Smooth muscle cell (in vitro differentiated cells): ENCODE measurements around the gene AGR2. TPM values are rescaled to one million over a fixed set of nuclear protein-coding genes. Genes with fewer than 3 reads are reported as not detected.

Source experiments
- DNase-seq: peaks from one replicate; lab custom pipeline; 2025; ENCODE audit not compliant: unreplicated experiment; lab: John Stamatoyannopoulos, UW
- H2AFZ ChIP-seq: fragments of 200-600 bp; sonication (generic); 2 replicates; pipeline ENCODE4 v1.6.0; 2016; ENCODE audit warnings: antibody characterized with exemption, low read depth, mild to moderate bottlenecking
- H3F3A ChIP-seq: fragments of 200-600 bp; sonication (generic); 2 replicates; pipeline ENCODE4 v1.6.0; 2017; ENCODE audit warnings: antibody characterized with exemption, low read depth
- H3K27ac ChIP-seq: fragments of 200-600 bp; sonication (generic); 2 replicates; pipeline ENCODE4 v1.5.1; 2016; ENCODE audit warnings: low read depth, mild to moderate bottlenecking
- H3K27me3 ChIP-seq: fragments of 200-600 bp; sonication (generic); 2 replicates; pipeline ENCODE4 v1.6.1; 2016; ENCODE audit warnings: low read depth, mild to moderate bottlenecking
- H3K36me3 ChIP-seq: fragments of 200-600 bp; sonication (generic); 2 replicates; pipeline ENCODE4 v1.5.1; 2016; ENCODE audit warnings: low read depth
- H3K4me1 ChIP-seq: fragments of 200-600 bp; sonication (generic); 2 replicates; pipeline ENCODE4 v1.5.1; 2016; ENCODE audit warnings: low read depth
- H3K4me2 ChIP-seq: fragments of 200-600 bp; sonication (generic); 2 replicates; pipeline ENCODE4 v1.6.0; 2016; ENCODE audit warnings: mild to moderate bottlenecking
- H3K4me3 ChIP-seq: fragments of 200-600 bp; sonication (generic); 2 replicates; pipeline ENCODE4 v1.5.1; 2016; ENCODE audit warnings: mild to moderate bottlenecking
- H3K79me2 ChIP-seq: fragments of 200-600 bp; sonication (generic); 2 replicates; pipeline ENCODE4 v1.6.0; 2016; ENCODE audit warnings: low read depth, mild to moderate bottlenecking
- H3K9ac ChIP-seq: fragments of 200-600 bp; sonication (generic); 2 replicates; pipeline ENCODE4 v1.6.0; 2016; ENCODE audit warnings: low read depth
- H3K9me3 ChIP-seq: fragments of 200-600 bp; sonication (generic); replicated peaks from 2 replicates; pipeline ENCODE4 v1.5.1; 2016; ENCODE audit warnings: low read depth
- H4K20me1 ChIP-seq: fragments of 200-600 bp; sonication (generic); 2 replicates; pipeline ENCODE4 v1.6.0; 2016; ENCODE audit warnings: low read depth
- CTCF ChIP-seq: fragments of 200-600 bp; sonication (generic); IDR thresholded peaks from 2 replicates; pipeline ENCODE4 v1.5.1; 2017; ENCODE audit warnings: borderline replicate concordance, mild to moderate bottlenecking, antibody characterized with exemption; ENCODE audit not compliant: insufficient read depth, poor library complexity, severe bottlenecking
- WGBS: methylation state at CpG from one replicate; pipeline ENCODE4 v1.1.7; 2016; ENCODE audit warnings: low lambda C conversion rate; 5-methylcytosine and 5-hydroxymethylcytosine counted together
- polyA plus RNA-seq: library from polyadenylated mRNA; unstranded; fragments of >200 nt; fragmentation: Nextera tagmentation; extraction: Ambion mirVana; gene quantifications from 2 replicates; pipeline ENCODE4 v1.2.1, GENCODE V29; 2016
- total RNA-seq: library from RNA; depleted of rRNA; stranded (reverse); fragments of >200 nt; gene quantifications from 2 replicates; pipeline ENCODE4 v1.2.3, GENCODE V29; 2014

AGR2 gene
- total and polyA plus RNA-seq, 2 experiments from 2014 or later = 1.2 to 10.6 TPM

DNA sequence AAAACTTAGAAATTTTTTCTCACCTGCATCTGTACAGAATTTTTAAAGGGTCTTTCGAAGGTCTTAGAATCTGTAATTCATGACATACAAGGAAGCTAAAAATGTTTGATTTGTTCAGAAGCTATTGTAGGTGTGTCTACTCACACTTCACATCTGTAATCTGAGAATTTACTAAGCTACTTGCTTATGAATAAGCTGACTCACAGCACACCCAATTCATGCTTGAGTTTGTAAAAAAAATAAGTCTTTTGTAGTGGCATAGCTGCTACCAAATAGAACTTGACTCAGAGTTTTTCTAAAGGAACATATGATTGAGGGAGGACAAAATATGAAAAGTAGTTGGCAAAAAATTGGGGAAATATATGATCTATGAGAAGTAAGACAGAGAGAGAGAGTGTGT, 12.7 kb upstream of the AGR2 start:
- 97% methylated on average over 1 of the region's 1 CpG for WGBS
- no peaks in the 10 kb centered on the region for H3K4me1 ChIP-seq
- DNase-seq = no peak

GRCh38 chr7:16816824-16817223, 12.0 kb upstream of the AGR2 start:
- H3K9ac ChIP-seq = no peak overlapping the region
- H3K27me3 ChIP-seq = no peaks in the 10 kb centered on the region
- no peaks in the 10 kb centered on the region for H4K20me1 ChIP-seq
- no peaks in the 10 kb centered on the region for H3K9me3 ChIP-seq
- H3K4me1 ChIP-seq = no peaks in the 10 kb centered on the region
- H3K4me3 ChIP-seq = no peak overlapping the region
- no peak for DNase-seq
- no peak overlapping the region for H2AFZ ChIP-seq
- H3K79me2 ChIP-seq = no peaks in the 10 kb centered on the region
- no peak overlapping the region for H3K27ac ChIP-seq
- 64% methylated on average over 2 of the region's 2 CpGs for WGBS
- no peaks in the 10 kb centered on the region for H3F3A ChIP-seq
- no peaks in the 10 kb centered on the region for H3K36me3 ChIP-seq
- no peak for TF ChIP-seq CTCF
- no peak overlapping the region for H3K4me2 ChIP-seq

More for the DNA sequence above, 12.7 kb upstream of the AGR2 start:
- Histone ChIP-seq H3K79me2 (no peaks in the 10 kb centered on the region), H4K20me1 (no peaks in the 10 kb centered on the region), H3F3A (no peaks in the 10 kb centered on the region), H3K27ac (no peak overlapping the region), H3K36me3 (no peaks in the 10 kb centered on the region), H3K4me3 (no peak overlapping the region), H3K27me3 (no peaks in the 10 kb centered on the region), H3K9ac (no peak overlapping the region), H2AFZ (no peak overlapping the region), H3K4me2 (no peak overlapping the region), H3K9me3 (no peaks in the 10 kb centered on the region)
- TF ChIP-seq CTCF = no peak

- H3F3A ChIP-seq = no peaks in the 10 kb centered on the region
- no peaks in the 10 kb centered on the region for H4K20me1 ChIP-seq
- no peak overlapping the region for H3K4me2 ChIP-seq
- no peaks in the 10 kb centered on the region for H3K4me1 ChIP-seq
- H3K27me3 ChIP-seq = no peaks in the 10 kb centered on the region
- H2AFZ ChIP-seq = no peak overlapping the region
- no peaks in the 10 kb centered on the region for H3K9me3 ChIP-seq
- 100% methylated on average over 2 of the region's 2 CpGs for WGBS
- DNase-seq = no peak
- TF ChIP-seq CTCF = no peak
- no peak overlapping the region for H3K4me3 ChIP-seq
- no peaks in the 10 kb centered on the region for H3K36me3 ChIP-seq
- no peak overlapping the region for H3K27ac ChIP-seq
- H3K9ac ChIP-seq = no peak overlapping the region
- no peaks in the 10 kb centered on the region for H3K79me2 ChIP-seq
These were observed 10.2 kb upstream of the AGR2 start for GRCh38 chr7:16815001-16815400.

GRCh38 chr7:16813232-16813616, 8.4 kb upstream of the AGR2 start:
- H3K9me3 ChIP-seq = no peaks in the 10 kb centered on the region
- no peaks in the 10 kb centered on the region for H3K36me3 ChIP-seq
- no peaks in the 10 kb centered on the region for H3K27me3 ChIP-seq
- H4K20me1 ChIP-seq = no peaks in the 10 kb centered on the region
- TF ChIP-seq CTCF = no peak
- H3K4me1 ChIP-seq = no peaks in the 10 kb centered on the region
- H2AFZ ChIP-seq = no peak overlapping the region
- no peak overlapping the region for H3K4me2 ChIP-seq
- no peak overlapping the region for H3K9ac ChIP-seq
- no peak for DNase-seq
- no peaks in the 10 kb centered on the region for H3F3A ChIP-seq
- no peaks in the 10 kb centered on the region for H3K79me2 ChIP-seq
- WGBS = 86% methylated on average over 3 of the region's 3 CpGs
- no peak overlapping the region for H3K27ac ChIP-seq
- H3K4me3 ChIP-seq = no peak overlapping the region
